NCI-H2196 treated with DMSO at 0.1 percent for 48 hours (cell line): ENCODE results near the gene NRM.
"Not testable (repeated sequence)": the region's sequence is repeated elsewhere in the genome, so short reads cannot be mapped to it uniquely, and the experiment has no call there.

Experiments used
- DNase-seq: peaks from one replicate; lab custom pipeline; 2025; ENCODE audit not compliant: unreplicated experiment; lab: John Stamatoyannopoulos, UW

The NRM gene, protein sequence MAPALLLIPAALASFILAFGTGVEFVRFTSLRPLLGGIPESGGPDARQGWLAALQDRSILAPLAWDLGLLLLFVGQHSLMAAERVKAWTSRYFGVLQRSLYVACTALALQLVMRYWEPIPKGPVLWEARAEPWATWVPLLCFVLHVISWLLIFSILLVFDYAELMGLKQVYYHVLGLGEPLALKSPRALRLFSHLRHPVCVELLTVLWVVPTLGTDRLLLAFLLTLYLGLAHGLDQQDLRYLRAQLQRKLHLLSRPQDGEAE

GRCh38 chr6:30690403-30691207 lies at the start of gene NRM:
Gene NRM (minus strand): TSS chr6:30690984. CDS start chr6:30690974, 10 bp downstream.
- peak; percentile 75 for DNase-seq

- DNase-seq = no peak
These were observed 49.7 kb upstream of the NRM start for GRCh38 chr6:30740540-30740870.

DNA sequence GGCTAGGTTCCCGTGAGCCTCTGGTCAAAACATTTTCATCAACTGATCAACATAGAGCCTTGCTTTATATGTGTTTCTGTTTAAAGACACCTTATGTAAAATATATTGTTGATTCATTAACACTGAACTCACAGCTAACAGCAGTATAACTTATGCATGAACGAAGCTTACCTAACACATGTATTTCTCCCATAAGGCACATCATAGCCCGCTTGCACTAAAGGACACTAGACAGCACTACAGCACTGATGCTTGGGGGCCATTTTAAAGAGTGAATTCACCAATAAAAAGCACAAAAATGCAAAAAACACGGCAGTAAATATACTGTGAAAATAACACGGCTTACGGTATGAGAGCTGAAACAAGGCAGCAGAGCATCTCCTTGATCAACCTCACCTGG lies 47.7 kb upstream of the NRM start:
- DNase-seq = no peak

GRCh38 chr6:30735668-30736314 lies 45.0 kb upstream of the NRM start:
- no peak for DNase-seq

GRCh38 chr6:30732237-30732943 lies 41.6 kb upstream of the NRM start:
- no peak for DNase-seq

DNA sequence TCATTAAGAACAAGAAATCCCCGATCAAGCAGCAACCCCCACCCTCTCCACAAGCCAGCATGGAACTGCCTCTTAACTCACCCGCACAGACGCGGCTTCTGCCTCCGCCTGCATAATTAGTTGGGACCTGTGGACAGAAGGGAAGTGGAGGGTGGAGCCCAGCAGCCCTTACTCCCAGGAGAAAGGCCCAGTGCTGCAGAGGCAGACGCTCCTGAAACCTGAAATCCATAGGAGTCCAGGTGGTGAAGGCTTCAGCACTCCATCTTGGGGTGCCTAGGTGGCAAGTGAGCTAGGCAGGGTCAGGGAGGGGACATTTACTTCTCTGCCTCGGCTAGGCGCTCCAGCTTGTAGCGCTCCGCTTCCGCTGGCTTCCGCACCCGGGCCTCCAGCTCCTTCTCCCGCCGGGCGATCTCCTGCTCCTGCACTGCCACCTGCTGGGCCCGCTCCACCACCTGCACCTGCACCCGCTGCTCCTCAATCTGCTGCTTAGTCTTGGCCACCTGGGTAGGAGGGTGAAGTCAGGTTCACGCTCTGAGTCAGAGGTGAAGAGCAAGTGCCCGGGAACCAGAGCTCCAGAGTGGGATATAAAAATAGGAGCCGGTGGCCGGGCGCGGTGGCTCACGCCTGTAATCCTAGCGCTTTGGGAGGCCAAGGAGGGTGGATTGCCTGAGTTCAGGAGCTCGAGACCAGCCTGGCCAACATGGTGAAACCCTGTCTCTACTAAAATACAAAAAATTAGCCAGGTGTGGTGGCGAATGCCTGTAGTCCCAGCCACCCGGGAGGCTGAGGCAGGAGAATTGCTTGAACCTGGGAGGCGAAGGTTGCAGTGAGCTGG lies 40.0 kb upstream of the NRM start:
- peak; percentile 91 for DNase-seq

DNA sequence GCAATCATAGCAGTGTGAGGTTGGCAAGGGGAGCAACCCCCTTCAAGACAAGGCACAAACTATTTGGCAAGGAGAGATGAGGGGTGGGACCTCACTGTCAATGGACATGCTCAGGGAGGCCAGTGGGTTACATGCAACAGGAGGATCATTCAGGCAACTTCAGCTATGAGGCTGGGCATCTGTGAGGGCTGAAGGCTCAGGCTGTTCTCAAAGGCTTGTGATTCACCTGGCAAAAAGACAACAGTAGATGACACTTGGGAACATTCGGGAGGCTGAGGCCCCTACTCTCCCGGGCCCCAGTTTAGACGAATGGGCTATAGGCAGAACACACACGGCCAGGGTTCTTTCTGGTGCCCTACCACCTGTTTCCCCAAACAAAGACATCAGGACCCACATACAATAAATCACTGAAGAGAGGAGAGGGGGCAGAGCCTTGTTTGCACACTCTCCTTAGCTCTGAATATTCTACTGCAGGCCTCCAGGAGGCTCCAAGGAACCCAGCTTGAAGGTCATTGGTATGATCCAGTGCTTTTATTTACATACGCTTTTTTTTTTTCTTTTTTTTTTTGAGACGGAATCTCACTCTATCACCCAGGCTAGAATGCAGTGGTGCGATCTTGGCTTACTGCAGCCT lies 37.3 kb upstream of the NRM start:
- DNase-seq = no peak

DNA sequence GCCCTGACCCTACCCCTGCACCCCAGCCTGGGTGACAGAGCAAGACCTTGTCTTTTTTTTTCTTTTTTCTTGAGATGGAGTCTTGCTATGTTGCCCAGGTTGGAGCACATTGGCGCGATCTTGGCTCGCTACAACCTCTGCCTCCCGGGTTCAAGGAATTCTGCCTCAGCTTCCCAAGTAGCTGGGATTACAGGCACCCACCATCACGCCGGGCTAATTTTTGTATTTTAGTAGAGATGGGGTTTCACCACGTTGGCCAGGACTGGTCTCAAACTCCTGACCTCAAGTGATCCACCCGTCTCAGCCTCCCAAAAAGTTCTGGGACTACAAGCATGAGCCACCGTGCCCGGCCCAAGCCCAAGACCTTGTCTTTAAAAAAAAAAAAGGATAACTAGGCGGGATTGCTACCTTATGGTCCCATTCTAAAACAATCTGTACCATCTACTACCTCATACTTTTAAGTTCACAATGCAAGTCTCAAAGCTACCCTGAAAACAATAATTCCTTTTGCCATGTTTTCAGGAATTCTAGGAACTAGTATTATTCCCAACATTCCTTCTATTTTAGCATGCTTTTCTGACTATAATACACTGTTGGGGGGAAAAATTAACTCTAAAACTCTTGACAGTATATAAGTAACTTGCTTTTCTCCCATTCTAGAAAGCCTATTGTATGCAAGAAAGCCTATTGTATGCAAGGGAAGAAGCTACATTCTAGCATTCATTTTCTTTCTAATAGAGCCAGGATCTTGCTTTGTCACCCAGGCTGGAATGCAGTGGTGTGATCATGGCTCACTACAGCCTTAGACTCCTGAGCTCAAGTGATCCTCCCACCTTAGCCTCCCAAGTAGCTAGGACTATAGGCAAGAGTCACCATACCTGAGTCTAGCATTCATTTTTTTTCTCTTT lies 36.0 kb upstream of the NRM start:
- no peak for DNase-seq

DNA sequence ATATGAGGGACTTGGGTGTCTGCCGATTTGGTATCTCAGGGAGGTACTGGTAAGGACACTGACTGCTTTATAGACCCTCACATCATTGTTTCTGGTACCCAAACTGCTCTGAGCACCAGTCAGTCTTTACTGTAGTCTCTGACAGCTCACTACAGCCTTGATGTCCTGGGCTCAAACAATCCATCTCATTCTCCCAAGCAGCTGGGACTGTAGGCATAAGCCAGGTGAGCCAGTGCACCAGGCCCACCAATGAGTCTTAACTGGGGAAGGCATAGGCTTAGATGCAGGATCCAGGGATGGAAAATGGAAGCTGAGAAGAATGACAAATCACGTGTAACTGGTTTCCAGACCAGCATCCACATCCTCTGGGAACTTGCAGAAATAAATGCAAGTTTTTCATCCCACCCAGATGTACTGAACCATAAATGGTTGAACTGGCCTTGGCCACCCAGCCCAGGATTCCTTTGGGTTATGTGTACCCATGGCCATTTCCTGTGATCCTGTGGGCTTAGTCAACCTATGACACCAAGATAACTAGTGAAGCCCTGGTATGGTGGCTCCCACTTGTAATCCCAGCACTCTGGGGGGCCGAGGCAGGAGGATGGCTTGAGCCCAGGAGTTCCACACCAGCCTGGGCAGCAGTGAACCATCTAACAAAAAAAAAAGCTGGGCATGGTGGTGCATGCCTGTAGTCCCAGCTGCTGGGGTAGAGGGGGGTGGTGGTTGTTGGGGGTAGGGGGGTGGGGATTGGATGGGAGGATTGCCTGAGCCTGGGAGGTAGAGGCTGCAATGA lies 35.1 kb upstream of the NRM start:
- no peak for DNase-seq

GRCh38 chr6:30724906-30725667 lies 34.3 kb upstream of the NRM start:
- DNase-seq = no peak

- DNase-seq = not testable (repeated sequence)
These were observed 33.3 kb upstream of the NRM start for GRCh38 chr6:30723843-30724741.

DNA sequence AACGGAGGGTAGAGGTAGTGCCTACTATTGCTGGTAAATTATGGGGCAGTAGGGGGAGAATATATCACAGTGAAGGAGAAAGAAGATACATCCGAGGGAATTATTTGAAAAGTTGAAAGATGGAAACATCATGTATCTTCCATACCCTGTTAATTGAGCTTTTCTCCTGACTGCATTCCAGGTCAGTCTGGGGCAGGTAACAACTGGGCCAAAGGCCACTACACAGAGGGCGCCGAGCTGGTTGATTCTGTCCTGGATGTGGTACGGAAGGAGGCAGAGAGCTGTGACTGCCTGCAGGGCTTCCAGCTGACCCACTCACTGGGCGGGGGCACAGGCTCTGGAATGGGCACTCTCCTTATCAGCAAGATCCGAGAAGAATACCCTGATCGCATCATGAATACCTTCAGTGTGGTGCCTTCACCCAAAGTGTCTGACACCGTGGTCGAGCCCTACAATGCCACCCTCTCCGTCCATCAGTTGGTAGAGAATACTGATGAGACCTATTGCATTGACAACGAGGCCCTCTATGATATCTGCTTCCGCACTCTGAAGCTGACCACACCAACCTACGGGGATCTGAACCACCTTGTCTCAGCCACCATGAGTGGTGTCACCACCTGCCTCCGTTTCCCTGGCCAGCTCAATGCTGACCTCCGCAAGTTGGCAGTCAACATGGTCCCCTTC lies 32.5 kb upstream of the NRM start:
- DNase-seq = not testable (repeated sequence)

- DNase-seq = peak; percentile 58
These were observed 31.7 kb upstream of the NRM start for GRCh38 chr6:30722280-30723112.

DNA sequence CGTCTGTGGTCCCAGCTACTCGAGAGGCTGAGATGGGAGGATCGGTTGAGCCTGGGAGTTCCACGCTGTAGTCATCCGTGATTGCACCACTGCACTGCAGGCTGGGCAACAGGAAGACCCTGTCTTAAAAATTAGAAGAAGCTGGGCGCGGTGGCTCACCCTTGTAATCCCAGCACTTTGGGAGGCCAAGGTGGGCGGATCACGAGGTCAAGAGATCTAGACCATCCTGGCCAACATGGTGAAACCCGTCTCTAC lies 31.2 kb upstream of the NRM start:
- DNase-seq = not testable (repeated sequence)
